NCI-H1105 (cell line): ENCODE data around the gene CBX3.
"Not testable (repeated sequence)": the region's sequence is repeated elsewhere in the genome, so short reads cannot be mapped to it uniquely, and the experiment has no call there.

ENCODE experiments used
- DNase-seq: peaks from one replicate; lab custom pipeline; 2025; lab: John Stamatoyannopoulos, UW

Gene CBX3

GRCh38 chr7:26170663-26171062 lies 30.9 kb upstream of the CBX3 start:
- no peak for DNase-seq

DNA sequence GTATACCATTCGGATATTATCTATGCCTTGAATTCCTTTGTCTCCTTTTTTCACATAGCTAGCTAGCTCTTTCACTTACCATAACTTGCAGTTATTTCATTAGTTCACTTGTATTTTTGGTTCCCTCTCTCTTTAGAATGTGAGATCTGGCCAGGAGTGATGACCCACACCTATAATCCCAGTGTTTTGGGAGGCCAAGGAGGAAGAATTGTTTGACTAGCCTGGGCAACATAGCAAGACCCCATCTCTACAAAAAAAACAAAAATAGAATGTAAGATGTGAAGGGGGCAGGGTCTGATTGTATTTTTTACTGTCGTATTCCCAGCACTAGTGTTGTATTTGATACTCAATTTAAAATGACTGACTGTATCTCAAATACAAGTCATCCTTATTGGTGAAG lies 29.9 kb upstream of the CBX3 start:
- DNase-seq = no peak

- no peak for DNase-seq
Measured at GRCh38 chr7:26172048-26172447, 29.5 kb upstream of the CBX3 start.

DNA sequence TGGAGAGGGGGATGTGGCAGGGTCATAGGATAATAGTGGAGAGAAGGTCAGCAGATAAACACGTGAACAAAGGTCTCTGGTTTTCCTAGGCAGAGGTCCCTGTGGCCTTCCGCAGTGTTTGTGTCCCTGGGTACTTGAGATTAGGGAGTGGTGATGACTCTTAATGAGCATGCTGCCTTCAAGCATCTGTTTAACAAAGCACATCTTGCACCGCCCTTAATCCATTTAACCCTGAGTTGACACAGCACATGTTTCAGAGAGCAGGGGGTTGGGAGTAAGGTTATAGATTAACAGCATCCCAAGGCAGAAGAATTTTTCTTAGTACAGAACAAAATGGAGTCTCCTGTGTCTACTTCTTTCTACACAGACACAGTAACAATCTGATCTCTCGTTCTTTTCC lies 25.6 kb upstream of the CBX3 start:
- DNase-seq = not testable (repeated sequence)

DNA sequence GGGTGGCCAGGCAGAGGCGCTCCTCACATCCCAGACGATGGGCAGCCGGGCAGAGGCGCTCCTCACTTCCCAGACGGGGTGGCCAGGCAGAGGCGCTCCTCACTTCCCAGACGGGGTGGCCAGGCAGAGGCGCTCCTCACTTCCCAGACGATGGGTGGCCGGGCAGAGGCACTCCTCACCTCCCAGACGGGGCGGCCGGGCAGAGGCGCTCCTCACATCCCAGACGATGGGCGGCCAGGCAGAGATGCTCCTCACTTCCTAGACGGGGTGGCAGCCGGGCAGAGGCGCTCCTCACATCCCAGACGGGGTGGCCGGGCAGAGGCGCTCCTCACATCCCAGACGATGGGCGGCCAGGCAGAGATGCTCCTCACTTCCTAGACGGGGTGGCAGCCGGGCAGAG lies 24.8 kb upstream of the CBX3 start:
- not testable (repeated sequence) for DNase-seq

DNA sequence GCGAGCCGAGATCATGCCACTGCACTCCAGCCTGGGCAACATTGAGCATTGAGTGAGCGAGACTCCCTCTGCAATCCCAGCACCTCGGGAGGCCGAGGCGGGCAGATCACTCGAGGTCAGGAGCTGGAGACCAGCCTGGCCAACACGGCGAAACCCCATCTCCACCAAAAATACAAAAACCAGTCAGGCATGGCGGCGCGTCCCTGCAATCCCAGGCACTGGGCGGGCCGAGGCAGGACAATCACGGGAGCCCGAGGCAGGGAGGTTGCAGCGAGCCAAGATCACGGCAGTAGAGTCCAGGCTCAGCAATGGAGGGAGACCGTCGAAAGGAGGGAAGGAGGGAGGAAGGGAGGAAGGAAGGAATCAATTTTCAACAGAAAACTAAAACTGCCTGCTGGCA lies 24.3 kb upstream of the CBX3 start:
- not testable (repeated sequence) for DNase-seq

GRCh38 chr7:26178272-26178960 lies 23.1 kb upstream of the CBX3 start:
- no peak for DNase-seq

DNA sequence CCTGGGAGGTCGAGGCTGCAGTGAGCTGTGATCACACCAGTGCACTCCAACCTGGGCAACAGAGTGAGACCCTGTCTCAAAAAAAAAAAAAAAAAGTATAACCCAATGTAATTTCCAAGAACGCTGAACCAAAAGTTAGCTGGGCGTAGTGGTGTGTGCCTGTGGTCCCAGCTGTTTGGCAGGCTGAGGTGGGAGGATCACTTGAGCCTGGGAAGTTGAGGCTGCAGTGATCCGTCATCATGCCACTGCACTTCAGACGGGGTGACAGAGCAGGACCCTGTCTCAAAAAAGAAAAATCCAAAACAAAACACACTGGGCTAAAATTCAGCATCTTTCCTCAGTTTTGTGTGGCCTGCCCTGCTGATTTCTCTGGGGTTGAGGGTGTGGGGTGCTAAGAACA lies 22.1 kb upstream of the CBX3 start:
- DNase-seq = no peak

GRCh38 chr7:26179826-26180497 lies 21.6 kb upstream of the CBX3 start:
- DNase-seq = no peak

- DNase-seq = no peak
Measured at GRCh38 chr7:26180792-26181198, 20.8 kb upstream of the CBX3 start.

DNA sequence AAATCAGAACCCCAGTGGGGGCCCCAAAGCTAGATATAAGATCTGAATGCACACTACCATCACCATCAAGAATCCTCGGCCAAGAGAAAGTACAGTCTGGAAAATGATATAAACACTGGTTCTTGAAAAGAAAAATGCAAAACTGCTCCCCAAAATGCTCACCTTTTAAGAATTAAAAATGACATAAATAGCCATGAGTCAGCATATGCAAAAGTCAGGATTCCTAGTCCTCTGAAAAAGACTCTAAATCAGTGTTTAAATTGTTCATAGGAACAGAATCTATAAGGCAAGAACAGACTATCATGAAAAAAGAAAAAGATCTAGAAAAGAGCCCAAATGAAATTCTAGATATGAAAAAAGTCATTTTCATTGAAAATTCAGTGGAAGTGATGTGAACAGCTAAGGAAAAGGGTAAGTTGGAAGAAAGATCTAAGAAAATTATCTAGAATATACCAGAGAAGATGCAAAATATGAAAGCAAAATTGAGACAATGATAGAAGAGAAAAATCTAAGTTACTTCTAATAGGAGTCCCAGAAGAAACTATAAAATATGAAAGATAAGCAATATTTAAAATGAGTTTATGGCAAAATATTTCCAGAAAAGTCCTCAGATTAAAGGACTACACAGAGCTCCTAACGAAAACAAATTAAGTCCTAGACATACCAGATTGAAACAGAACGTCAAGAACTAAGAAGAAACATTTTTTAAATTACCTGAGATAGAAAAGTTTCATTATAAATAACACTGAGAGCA lies 19.9 kb upstream of the CBX3 start:
- no peak for DNase-seq

DNA sequence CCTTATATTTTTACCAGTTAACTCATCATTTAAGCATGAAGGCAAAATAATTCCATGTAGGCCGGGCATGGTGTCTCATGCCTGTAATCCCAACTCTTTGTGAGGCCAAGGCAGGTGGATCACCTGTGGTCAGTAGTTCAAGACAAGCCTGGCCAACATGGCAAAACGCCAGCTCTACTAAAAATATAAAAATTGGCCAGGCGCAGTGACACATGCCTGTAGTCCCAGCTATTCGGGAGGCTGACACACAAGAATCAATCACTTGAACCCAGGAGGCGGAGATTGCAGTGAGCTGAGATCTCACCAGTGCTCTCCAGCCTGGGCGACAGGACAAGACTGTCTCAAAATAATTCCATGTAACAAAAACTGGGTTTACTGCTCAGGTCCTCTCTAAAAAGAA lies 19.3 kb upstream of the CBX3 start:
- no peak for DNase-seq

GRCh38 chr7:26182706-26183105 lies 18.8 kb upstream of the CBX3 start:
- DNase-seq = no peak

- DNase-seq = no peak
Measured at GRCh38 chr7:26183545-26184280, 17.8 kb upstream of the CBX3 start.

- not testable (repeated sequence) for DNase-seq
Measured at GRCh38 chr7:26184281-26185101, 17.1 kb upstream of the CBX3 start.

GRCh38 chr7:26185131-26185843 lies 16.3 kb upstream of the CBX3 start:
- DNase-seq = no peak

DNA sequence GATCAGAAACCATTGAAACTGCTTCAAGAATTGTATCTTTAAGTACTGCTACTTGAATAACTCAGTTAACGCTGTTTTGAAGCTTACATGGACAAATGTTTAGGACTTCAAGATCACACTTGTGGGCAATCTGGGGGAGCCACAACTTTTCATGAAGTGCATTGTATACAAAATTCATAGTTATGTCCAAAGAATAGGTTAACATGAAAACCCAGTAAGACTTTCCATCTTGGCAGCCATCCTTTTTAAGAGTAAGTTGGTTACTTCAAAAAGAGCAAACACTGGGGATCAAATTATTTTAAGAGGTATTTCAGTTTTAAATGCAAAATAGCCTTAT lies 15.7 kb upstream of the CBX3 start:
- DNase-seq = no peak

DNA sequence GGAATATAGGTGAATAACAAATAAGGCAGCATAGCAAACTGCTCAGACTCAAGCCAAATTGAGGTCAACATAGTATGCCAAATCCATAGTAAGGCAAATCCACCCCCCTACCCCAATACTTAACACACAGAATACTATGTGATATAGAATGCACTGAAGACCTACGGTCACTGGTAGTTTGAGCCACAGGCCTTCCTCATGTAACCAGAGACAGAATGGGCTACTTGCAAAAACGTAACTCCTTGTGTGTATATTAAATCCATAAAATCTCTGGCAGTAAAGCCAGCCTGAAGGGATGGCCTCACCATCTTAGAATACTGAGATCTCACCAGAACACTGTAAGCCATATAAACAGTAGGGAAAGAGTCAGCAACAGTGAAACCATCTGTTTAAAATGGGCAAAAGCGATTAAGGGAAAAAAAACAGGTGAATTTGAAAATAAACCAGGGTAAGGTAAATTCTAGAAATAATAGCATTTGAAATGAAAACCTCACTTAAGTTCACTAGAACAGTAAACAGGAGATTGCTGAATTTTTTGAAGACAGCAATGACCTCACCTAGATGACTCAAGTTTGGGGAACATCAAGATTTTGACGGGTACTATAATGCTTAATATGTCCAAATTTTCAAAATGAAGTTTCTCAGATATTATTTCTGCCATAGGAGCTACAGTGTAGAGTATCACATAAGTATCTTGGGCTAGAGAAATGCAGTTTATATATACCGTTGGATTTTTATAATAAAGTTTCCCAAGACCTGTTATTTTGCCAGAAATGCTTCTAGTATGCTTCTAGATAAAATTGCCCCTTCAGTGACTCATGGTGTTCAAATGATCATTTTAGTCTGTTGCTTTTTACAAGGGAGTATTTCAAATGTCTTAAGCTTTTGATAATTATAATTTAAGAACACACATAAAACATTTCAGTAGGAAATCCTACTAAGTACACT lies 14.9 kb upstream of the CBX3 start:
- DNase-seq = no peak

- DNase-seq = peak; percentile 28
Measured at GRCh38 chr7:26187380-26188205, 14.0 kb upstream of the CBX3 start.
